PC-3 (cell line): ENCODE measurements around the gene SFMBT1.

Source experiments
- EZH2phosphoT487 ChIP-seq: fragments of 300-600 bp; sonication (generic); IDR thresholded peaks from 2 replicates; pipeline ENCODE4 v1.6.1; 2018; ENCODE audit warnings: mild to moderate bottlenecking, antibody characterized with exemption, low read length, borderline replicate concordance
- TF ChIP-seq, protein P1 (sequence below): fragments of 300-600 bp; sonication (generic); conservative IDR thresholded peaks from 2 replicates; pipeline ENCODE4 v1.5.1; 2017; ENCODE audit warnings: antibody characterized with exemption, low read depth, mild to moderate bottlenecking, low read length

DNA sequence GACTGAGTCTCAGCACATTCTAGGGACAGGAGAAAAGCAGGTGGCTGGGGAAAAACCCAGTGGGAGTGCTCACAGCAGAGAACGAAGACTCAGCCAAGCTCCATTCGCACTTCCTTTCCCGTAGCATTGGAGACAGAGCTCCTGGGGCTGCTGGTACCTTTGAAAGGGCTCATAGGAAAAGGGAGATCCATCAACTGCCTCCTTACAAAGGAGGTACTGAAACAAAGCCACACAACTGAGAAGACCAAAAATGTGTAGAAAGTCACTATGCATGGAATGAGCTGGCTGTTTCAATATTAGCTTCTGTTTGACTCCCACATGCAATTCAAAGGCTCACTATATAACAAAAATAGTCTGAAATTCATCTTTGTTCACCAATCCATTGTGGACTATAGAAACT lies 165.4 kb downstream of the SFMBT1 start:
- TF ChIP-seq, protein P1, sequence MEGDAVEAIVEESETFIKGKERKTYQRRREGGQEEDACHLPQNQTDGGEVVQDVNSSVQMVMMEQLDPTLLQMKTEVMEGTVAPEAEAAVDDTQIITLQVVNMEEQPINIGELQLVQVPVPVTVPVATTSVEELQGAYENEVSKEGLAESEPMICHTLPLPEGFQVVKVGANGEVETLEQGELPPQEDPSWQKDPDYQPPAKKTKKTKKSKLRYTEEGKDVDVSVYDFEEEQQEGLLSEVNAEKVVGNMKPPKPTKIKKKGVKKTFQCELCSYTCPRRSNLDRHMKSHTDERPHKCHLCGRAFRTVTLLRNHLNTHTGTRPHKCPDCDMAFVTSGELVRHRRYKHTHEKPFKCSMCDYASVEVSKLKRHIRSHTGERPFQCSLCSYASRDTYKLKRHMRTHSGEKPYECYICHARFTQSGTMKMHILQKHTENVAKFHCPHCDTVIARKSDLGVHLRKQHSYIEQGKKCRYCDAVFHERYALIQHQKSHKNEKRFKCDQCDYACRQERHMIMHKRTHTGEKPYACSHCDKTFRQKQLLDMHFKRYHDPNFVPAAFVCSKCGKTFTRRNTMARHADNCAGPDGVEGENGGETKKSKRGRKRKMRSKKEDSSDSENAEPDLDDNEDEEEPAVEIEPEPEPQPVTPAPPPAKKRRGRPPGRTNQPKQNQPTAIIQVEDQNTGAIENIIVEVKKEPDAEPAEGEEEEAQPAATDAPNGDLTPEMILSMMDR, result no peak
- TF ChIP-seq EZH2phosphoT487, result no peak
